ENCODE results near the gene SOHLH1.

Gene SOHLH1

DNA sequence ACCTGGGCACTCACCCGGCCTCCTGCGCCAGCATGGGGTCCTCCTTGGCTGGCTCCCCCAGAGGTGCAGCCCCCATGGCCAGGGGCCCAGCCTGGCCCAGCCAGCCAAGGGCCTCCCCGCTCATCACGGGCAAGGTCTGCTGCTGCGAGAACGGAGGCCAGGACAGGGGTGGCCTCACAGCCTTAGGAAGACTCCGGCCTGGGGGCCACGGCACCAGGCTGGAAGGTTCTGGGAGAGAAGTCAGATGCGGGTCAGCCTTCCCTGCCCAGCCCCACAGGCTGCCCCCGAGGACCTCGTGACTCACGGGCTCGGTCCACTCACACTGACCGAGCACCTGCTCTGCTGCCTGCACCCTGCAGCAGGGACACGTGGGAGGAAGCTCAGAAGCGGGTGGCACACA is 4.2 kb downstream of the SOHLH1 start:
- no peak overlapping the region for H3K4me2 ChIP-seq (ENCODE audit: low read depth, low read length, poor library complexity, severe bottlenecking)
- H3K9me3 ChIP-seq (ENCODE audit: insufficient read depth, low read length), result no peaks in the 10 kb centered on the region
- H4K20me1 ChIP-seq (ENCODE audit: low read depth, low read length), result no peaks in the 10 kb centered on the region; the same call in 1 of the 2 replicates
- H2AFZ ChIP-seq (ENCODE audit: low read depth, low read length, severe bottlenecking), result no peak overlapping the region
- no peaks in the 10 kb centered on the region for H3K27me3 ChIP-seq (ENCODE audit: low read length)
- no peak overlapping the region for H3K27ac ChIP-seq (ENCODE audit: low read depth, low read length)
- no peaks in the 10 kb centered on the region for H3K79me2 ChIP-seq (ENCODE audit: insufficient read depth, low read length)
- no peak overlapping the region for H3K4me3 ChIP-seq (ENCODE audit: insufficient read depth, low read length, poor library complexity, severe bottlenecking)
- TF ChIP-seq EZH2phosphoT487 (conservative IDR thresholded peaks at IDR 0.05; ENCODE audit: low read length) (no peak), CTCF (IDR thresholded peaks at IDR 0.05; ENCODE audit: insufficient read depth, low read length, poor library complexity, severe bottlenecking) (no peak)
- H3F3A ChIP-seq (ENCODE audit: insufficient read depth), result no peaks in the 10 kb centered on the region
- H3K36me3 ChIP-seq (ENCODE audit: low read length), result no peaks in the 10 kb centered on the region
- H3K9ac ChIP-seq (ENCODE audit: low read length), result no peak overlapping the region
- H3K9me2 ChIP-seq (replicated peaks; ENCODE audit: insufficient read depth, low read length), result no peaks in the 10 kb centered on the region

DNA sequence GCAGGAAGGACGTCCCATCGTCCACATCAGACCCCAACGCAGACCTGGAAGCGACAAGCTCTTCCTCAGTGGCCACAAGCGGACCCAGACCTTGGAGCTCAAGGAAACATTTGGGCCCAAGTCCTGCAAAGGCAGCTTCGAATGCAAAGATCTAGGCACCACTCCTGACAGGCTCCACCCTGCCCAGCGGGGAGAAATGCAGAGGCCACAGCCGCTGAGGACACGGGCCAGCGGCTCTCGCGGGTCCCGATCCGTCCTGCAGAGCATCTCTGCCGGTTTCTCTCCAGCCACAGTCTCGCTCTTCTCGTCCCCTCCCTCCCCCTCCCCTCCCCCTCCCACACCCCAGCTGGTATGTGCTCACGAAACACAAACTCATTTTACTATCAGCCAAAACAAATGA is 4.9 kb downstream of the SOHLH1 start:
- no peaks in the 10 kb centered on the region for H3K9me2 ChIP-seq (replicated peaks; ENCODE audit: insufficient read depth, low read length)
- no peaks in the 10 kb centered on the region for H3K36me3 ChIP-seq (ENCODE audit: low read length)
- no peak overlapping the region for H3K4me3 ChIP-seq (ENCODE audit: insufficient read depth, low read length, poor library complexity, severe bottlenecking)
- no peaks in the 10 kb centered on the region for H3K9me3 ChIP-seq (ENCODE audit: insufficient read depth, low read length)
- no peaks in the 10 kb centered on the region for H3K79me2 ChIP-seq (ENCODE audit: insufficient read depth, low read length)
- no peaks in the 10 kb centered on the region for H3F3A ChIP-seq (ENCODE audit: insufficient read depth)
- TF ChIP-seq CTCF (IDR thresholded peaks at IDR 0.05; ENCODE audit: insufficient read depth, low read length, poor library complexity, severe bottlenecking) (no peak), EZH2phosphoT487 (conservative IDR thresholded peaks at IDR 0.05; ENCODE audit: low read length) (no peak)
- no peaks in the 10 kb centered on the region; the same call in 1 of the 2 replicates for H4K20me1 ChIP-seq (ENCODE audit: low read depth, low read length)
- no peak overlapping the region for H3K9ac ChIP-seq (ENCODE audit: low read length)
- H3K27me3 ChIP-seq (ENCODE audit: low read length), result no peaks in the 10 kb centered on the region
- H2AFZ ChIP-seq (ENCODE audit: low read depth, low read length, severe bottlenecking), result no peak overlapping the region
- H3K4me2 ChIP-seq (ENCODE audit: low read depth, low read length, poor library complexity, severe bottlenecking), result no peak overlapping the region
- H3K27ac ChIP-seq (ENCODE audit: low read depth, low read length), result no peak overlapping the region

DNA sequence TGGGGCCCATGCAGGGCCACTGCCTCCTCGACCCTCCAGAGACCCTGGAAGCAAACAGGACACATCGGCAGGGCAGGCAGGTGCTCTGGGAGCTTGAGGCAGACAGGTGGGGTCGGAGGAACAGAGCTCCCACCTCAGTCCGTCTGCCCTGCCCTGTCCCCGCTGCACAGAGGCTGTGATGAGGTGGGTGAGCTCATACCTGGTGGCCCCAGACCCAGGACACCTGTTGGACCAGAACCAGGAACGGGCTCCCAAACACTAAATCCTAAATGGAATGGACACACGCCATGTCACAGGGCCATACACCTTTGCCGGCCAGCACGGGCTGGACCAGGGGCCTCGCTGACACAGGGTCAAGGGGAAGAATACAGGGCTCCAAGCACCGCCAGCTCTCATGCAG is 5.5 kb downstream of the SOHLH1 start:
- no peaks in the 10 kb centered on the region for H3K79me2 ChIP-seq (ENCODE audit: insufficient read depth, low read length)
- no peak overlapping the region for H3K4me3 ChIP-seq (ENCODE audit: insufficient read depth, low read length, poor library complexity, severe bottlenecking)
- H3K36me3 ChIP-seq (ENCODE audit: low read length), result no peaks in the 10 kb centered on the region
- H3K4me2 ChIP-seq (ENCODE audit: low read depth, low read length, poor library complexity, severe bottlenecking), result no peak overlapping the region
- no peaks in the 10 kb centered on the region for H3F3A ChIP-seq (ENCODE audit: insufficient read depth)
- no peak overlapping the region for H3K9ac ChIP-seq (ENCODE audit: low read length)
- no peaks in the 10 kb centered on the region; the same call in 1 of the 2 replicates for H4K20me1 ChIP-seq (ENCODE audit: low read depth, low read length)
- no peak overlapping the region for H2AFZ ChIP-seq (ENCODE audit: low read depth, low read length, severe bottlenecking)
- H3K9me3 ChIP-seq (ENCODE audit: insufficient read depth, low read length), result no peaks in the 10 kb centered on the region
- no peak for TF ChIP-seq EZH2phosphoT487 (conservative IDR thresholded peaks at IDR 0.05; ENCODE audit: low read length)
- no peak for TF ChIP-seq CTCF (IDR thresholded peaks at IDR 0.05; ENCODE audit: insufficient read depth, low read length, poor library complexity, severe bottlenecking)
- no peaks in the 10 kb centered on the region for H3K9me2 ChIP-seq (replicated peaks; ENCODE audit: insufficient read depth, low read length)
- H3K27ac ChIP-seq (ENCODE audit: low read depth, low read length), result no peak overlapping the region
- H3K27me3 ChIP-seq (ENCODE audit: low read length), result no peaks in the 10 kb centered on the region
